HL-60 (cell line): ENCODE results near the gene PARVA.

ENCODE experiments used
- DNase-seq, 2 experiments: peaks; one replicate each; pipeline ENCODE4 v3.0.0-alpha.2; 2010 to 2020; ENCODE audit warnings: low read depth in 1 of 2, low spot score in 1 of 2
- H3K27ac ChIP-seq: fragments of 250-450 bp; sonication (Bioruptor Pico); replicated peaks from 2 replicates; pipeline ENCODE4 v1.5.1; 2020; ENCODE audit warnings: mild to moderate bottlenecking, moderate library complexity
- H3K27me3 ChIP-seq: fragments of 250-450 bp; sonication (Bioruptor Pico); 2 replicates; pipeline ENCODE4 v1.5.1; 2021; ENCODE audit warnings: mild to moderate bottlenecking, moderate library complexity; ENCODE audit not compliant: insufficient read depth, poor library complexity, severe bottlenecking
- H3K4me3 ChIP-seq: replicated peaks from 2 replicates; pipeline ENCODE4 v1.5.1; 2011; ENCODE audit warnings: mild to moderate bottlenecking, control low read depth, low read length; ENCODE audit not compliant: insufficient read depth
- CTCF ChIP-seq: IDR thresholded peaks from one replicate; pipeline ENCODE4 v1.5.1; 2011; ENCODE audit warnings: low read length, control low read depth, inconsistent platforms; ENCODE audit not compliant: insufficient read depth
- GABPA ChIP-seq: IDR thresholded peaks from 2 replicates; pipeline ENCODE4 v1.6.1; 2012; ENCODE audit warnings: low read depth
- POLR2AphosphoS5 ChIP-seq: IDR thresholded peaks from 2 replicates; pipeline ENCODE4 v1.6.1; 2012; ENCODE audit warnings: low read depth
- REST ChIP-seq: IDR thresholded peaks from 2 replicates; pipeline ENCODE4 v1.6.1; 2012; ENCODE audit warnings: low read depth; ENCODE audit not compliant: insufficient replicate concordance
- SPI1 ChIP-seq: IDR thresholded peaks from 2 replicates; pipeline ENCODE4 v1.6.1; 2012; ENCODE audit warnings: low read depth, mild to moderate bottlenecking, borderline replicate concordance

PARVA gene

GRCh38 chr11:12438291-12438690, 60.9 kb downstream of the PARVA start:
- Histone ChIP-seq H3K4me3 (no peak overlapping the region), H3K27ac (no peak overlapping the region), H3K27me3 (no peaks in the 10 kb centered on the region)
- no peak for DNase-seq
- no peak for TF ChIP-seq POLR2AphosphoS5
- TF ChIP-seq GABPA = no peak
- no peak for TF ChIP-seq REST
- TF ChIP-seq SPI1 = no peak
- TF ChIP-seq CTCF = no peak

GRCh38 chr11:12439615-12440014, 62.2 kb downstream of the PARVA start:
- Histone ChIP-seq H3K4me3 (no peak overlapping the region), H3K27me3 (no peaks in the 10 kb centered on the region), H3K27ac (no peak overlapping the region)
- DNase-seq = no peak
- TF ChIP-seq POLR2AphosphoS5 (no peak), GABPA (no peak), SPI1 (peak; percentile 78), CTCF (no peak)

GRCh38 chr11:12440565-12440964, 63.2 kb downstream of the PARVA start:
- H3K27me3 ChIP-seq = no peaks in the 10 kb centered on the region
- TF ChIP-seq GABPA (no peak), SPI1 (no peak), CTCF (no peak), REST (no peak), POLR2AphosphoS5 (no peak)
- no peak for DNase-seq
- no peak overlapping the region for H3K4me3 ChIP-seq
- H3K27ac ChIP-seq = no peak overlapping the region

- no peak for DNase-seq
- Histone ChIP-seq H3K4me3 (no peak overlapping the region), H3K27ac (no peak overlapping the region), H3K27me3 (no peaks in the 10 kb centered on the region)
- TF ChIP-seq CTCF = no peak
- TF ChIP-seq SPI1 = no peak
- TF ChIP-seq GABPA = no peak
- no peak for TF ChIP-seq REST
- TF ChIP-seq POLR2AphosphoS5 = no peak
Measured at GRCh38 chr11:12441231-12441861, 64.0 kb downstream of the PARVA start.
